H1 (cell line): ENCODE data around the gene DSE.

Experiments
- CTCF ChIP-seq, 3 experiments: IDR thresholded peaks; 1 replicate in 2 of 3; 2 replicates in 1 of 3; pipeline versions ENCODE4 v1.5.1 to v1.6.1; 2011; ENCODE audit warnings: low read length in 3 of 3, mild to moderate bottlenecking in 3 of 3, inconsistent platforms in 2 of 3, low read depth in 1 of 3, moderate library complexity in 1 of 3; ENCODE audit not compliant: insufficient read depth in 1 of 3; ENCODE audit errors: control extremely low read depth in 1 of 3
- EGR1 ChIP-seq: IDR thresholded peaks from 2 replicates; pipeline ENCODE4 v1.6.1; 2011; ENCODE audit warnings: low read depth, low read length, borderline replicate concordance
- NRF1 ChIP-seq: IDR thresholded peaks from 2 replicates; pipeline ENCODE4 v1.6.1; 2011; ENCODE audit warnings: mild to moderate bottlenecking, low read depth, low read length, improper control_type of control experiment
- POLR2AphosphoS5 ChIP-seq: IDR thresholded peaks from 2 replicates; pipeline ENCODE4 v1.6.1; 2011; ENCODE audit warnings: low read depth, low read length
- RAD21 ChIP-seq, 2 experiments: IDR thresholded peaks in 1 of 2; conservative IDR thresholded peaks in 1 of 2; 2 replicates each; pipeline ENCODE4 v1.6.1; 2011; ENCODE audit warnings: low read depth in 2 of 2, low read length in 2 of 2, improper control_type of control experiment in 1 of 2, inconsistent platforms in 1 of 2, mild to moderate bottlenecking in 1 of 2, moderate library complexity in 1 of 2
- RFX5 ChIP-seq: IDR thresholded peaks from 2 replicates; pipeline ENCODE4 v1.6.1; 2011; ENCODE audit warnings: low read depth, low read length, improper control_type of control experiment, borderline replicate concordance
- TAF1 ChIP-seq: IDR thresholded peaks from 2 replicates; pipeline ENCODE4 v1.6.1; 2011; ENCODE audit warnings: mild to moderate bottlenecking, low read depth, low read length

- TF ChIP-seq RFX5 (no peak), TAF1 (no peak), CTCF (IDR thresholded peaks at IDR 0.05; ENCODE audit: control extremely low read depth in 1 of 3, insufficient read depth in 1 of 3, low read depth in 1 of 3, low read length in 3 of 3) (no peak), NRF1 (no peak), POLR2AphosphoS5 (no peak), RAD21 (IDR thresholded peaks at IDR 0.05 in 1 of 2, conservative IDR thresholded peaks at IDR 0.05 in 1 of 2; ENCODE audit: low read depth in 2 of 2, low read length in 2 of 2) (no peak), EGR1 (no peak)
Measured at GRCh38 chr6:116338943-116339342, 31.8 kb upstream of the DSE start.
